HG03064 (cell line): ENCODE data around the gene GTF2A1L.
"Not testable (repeated sequence)": the region's sequence is repeated elsewhere in the genome, so short reads cannot be mapped to it uniquely, and the experiment has no call there.

ENCODE experiments used
- ATAC-seq: cut with Tn5 transposase; IDR thresholded peaks from one replicate; pipeline ENCODE4 v1.9.1; 2021; ENCODE audit warnings: low read depth; ENCODE audit not compliant: unreplicated experiment

The GTF2A1L gene

GRCh38 chr2:48617618-48618017, at the start of gene GTF2A1L:
TSS of gene GTF2A1L (plus strand) at chr2:48617856. CDS start at chr2:48617875, 19 bp downstream.
- no peak for ATAC-seq

- no peak for ATAC-seq
Measured at GRCh38 chr2:48568547-48568946, 49.1 kb upstream of the GTF2A1L start.

GRCh38 chr2:48569433-48569832, 48.2 kb upstream of the GTF2A1L start:
- no peak for ATAC-seq

- no peak for ATAC-seq
Measured at GRCh38 chr2:48572816-48573215, 44.8 kb upstream of the GTF2A1L start.

GRCh38 chr2:48574353-48575287, 43.0 kb upstream of the GTF2A1L start:
- no peak for ATAC-seq

- no peak for ATAC-seq
Measured at GRCh38 chr2:48578313-48578712, 39.3 kb upstream of the GTF2A1L start.

- no peak for ATAC-seq
Measured at GRCh38 chr2:48583961-48584360, 33.7 kb upstream of the GTF2A1L start.

GRCh38 chr2:48584551-48584950, 33.1 kb upstream of the GTF2A1L start:
- no peak for ATAC-seq

GRCh38 chr2:48586433-48586832, 31.2 kb upstream of the GTF2A1L start:
- no peak for ATAC-seq

- ATAC-seq, result no peak
Measured at GRCh38 chr2:48587560-48587959, 30.1 kb upstream of the GTF2A1L start.

GRCh38 chr2:48587961-48588360, 29.7 kb upstream of the GTF2A1L start:
- ATAC-seq, result no peak

- no peak for ATAC-seq
Measured at GRCh38 chr2:48588745-48589144, 28.9 kb upstream of the GTF2A1L start.

- no peak for ATAC-seq
Measured at GRCh38 chr2:48589170-48589767, 28.4 kb upstream of the GTF2A1L start.

GRCh38 chr2:48590017-48590416, 27.6 kb upstream of the GTF2A1L start:
- no peak for ATAC-seq

- no peak for ATAC-seq
Measured at GRCh38 chr2:48592067-48592466, 25.6 kb upstream of the GTF2A1L start.

- ATAC-seq, result not testable (repeated sequence)
Measured at GRCh38 chr2:48596751-48597150, 20.9 kb upstream of the GTF2A1L start.

- no peak for ATAC-seq
Measured at GRCh38 chr2:48597492-48597891, 20.2 kb upstream of the GTF2A1L start.

GRCh38 chr2:48600204-48600813, 17.3 kb upstream of the GTF2A1L start:
- no peak for ATAC-seq

- no peak for ATAC-seq
Measured at GRCh38 chr2:48600917-48601316, 16.7 kb upstream of the GTF2A1L start.

GRCh38 chr2:48601349-48601748, 16.3 kb upstream of the GTF2A1L start:
- no peak for ATAC-seq

GRCh38 chr2:48605482-48606175, 12.0 kb upstream of the GTF2A1L start:
- ATAC-seq, result no peak
